GM18498 (cell line): Measurements from ENCODE around the gene PRCD.

Experiments
- ATAC-seq: cut with Tn5 transposase; IDR thresholded peaks from one replicate; pipeline ENCODE4 v1.9.1; 2021; ENCODE audit warnings: mild to moderate bottlenecking, moderate library complexity; ENCODE audit not compliant: unreplicated experiment

PRCD gene

DNA sequence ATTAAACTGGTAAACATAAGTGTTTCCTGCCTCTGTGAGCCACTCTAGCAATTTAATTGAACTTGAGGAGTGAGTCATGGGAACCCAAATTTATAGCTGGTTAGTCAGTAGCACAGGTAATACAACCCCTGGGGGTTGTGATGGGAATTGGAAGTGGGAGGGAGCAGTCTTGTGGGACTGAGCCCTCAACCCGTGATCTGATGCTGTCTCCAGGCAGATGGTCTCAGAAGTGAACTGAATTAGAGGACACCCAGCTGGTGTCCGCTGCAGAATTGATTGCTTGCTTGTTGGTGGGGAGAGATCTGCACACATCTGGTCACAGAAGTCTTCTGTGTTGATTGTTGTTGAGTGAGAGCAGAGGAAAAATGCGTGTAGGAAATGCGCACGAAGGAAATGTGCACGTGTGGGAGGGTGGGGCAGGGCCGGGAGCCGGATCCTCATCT is 53.6 kb downstream of the PRCD start:
- ATAC-seq: no peak

DNA sequence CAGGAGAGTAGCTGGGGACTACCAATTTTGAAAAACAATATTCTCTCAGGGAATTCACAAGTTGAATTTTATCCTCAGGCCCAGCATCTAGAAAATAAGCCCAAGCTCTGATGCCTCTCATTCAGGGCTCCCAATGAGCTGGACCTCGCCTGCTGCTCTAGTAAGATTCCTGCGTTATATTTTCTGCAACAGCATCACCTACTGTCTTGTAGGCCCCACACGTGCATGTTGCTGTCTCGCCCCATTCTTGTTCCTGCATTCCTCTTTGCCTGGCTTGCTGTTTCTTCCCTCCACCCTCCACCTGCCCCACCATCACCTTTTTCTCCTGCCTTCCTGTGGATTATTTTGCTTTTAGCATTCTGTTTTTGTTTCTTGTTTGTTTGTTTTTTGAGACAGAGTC is 54.1 kb downstream of the PRCD start:
- no peak for ATAC-seq

DNA sequence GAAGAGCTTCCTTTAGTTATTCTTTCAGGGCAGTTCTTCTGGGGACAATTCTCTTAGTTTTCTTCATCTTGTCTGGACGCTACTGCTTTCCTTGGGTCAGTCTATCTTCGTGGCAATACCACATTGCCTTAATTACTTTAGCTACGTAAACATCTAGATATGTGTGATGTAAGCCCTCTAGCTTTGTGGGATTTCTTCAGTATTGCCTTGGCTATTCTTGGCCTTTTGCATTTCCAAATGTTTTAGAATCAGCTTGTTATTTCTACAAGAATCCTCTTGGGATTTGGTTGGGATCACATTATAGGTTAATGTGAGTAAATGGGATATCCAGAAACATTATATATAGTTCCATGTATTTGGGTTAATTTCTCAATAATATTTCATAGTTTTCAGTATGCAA is 54.8 kb downstream of the PRCD start:
- ATAC-seq: no peak
